ENCODE measurements around the gene FCHO2.

DNA sequence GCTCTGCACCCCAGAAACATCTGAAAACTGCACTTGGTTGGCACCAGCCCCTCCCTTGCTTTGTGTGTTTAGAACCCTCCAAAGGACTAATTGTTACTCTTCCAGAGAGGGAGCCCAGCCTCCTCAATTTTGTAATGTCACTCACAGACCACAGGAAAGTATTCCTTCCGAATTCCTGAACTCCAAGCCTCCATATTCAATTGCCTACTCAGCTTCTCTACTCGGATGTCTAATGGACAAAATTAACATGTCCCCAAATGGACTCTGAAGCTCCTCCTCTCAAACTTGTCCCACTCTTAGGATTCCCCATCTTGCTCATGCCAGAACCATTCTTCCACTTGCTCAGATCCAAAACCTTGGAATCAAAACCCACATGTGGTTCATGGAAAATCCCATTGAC is 160.7 kb downstream of the FCHO2 start:
- no peak for TF ChIP-seq SKIL (IDR thresholded peaks at IDR 0.05; ENCODE audit: low read depth, poor library complexity, severe bottlenecking)
- no peak for TF ChIP-seq KDM1A (IDR thresholded peaks at IDR 0.05; ENCODE audit: borderline replicate concordance)
- no peak for TF ChIP-seq POLR2A (IDR thresholded peaks at IDR 0.05; ENCODE audit: low read depth, low read length)
- no peak for TF ChIP-seq MTA3 (IDR thresholded peaks at IDR 0.05; ENCODE audit: borderline replicate concordance, low read length)

Data from GM12878 (cell line).